HG03025 (cell line): ENCODE data around the gene BLCAP.

Experiments used
- ATAC-seq: cut with Tn5 transposase; IDR thresholded peaks from one replicate; pipeline ENCODE4 v1.9.1; 2021; ENCODE audit warnings: mild to moderate bottlenecking, moderate library complexity; ENCODE audit not compliant: unreplicated experiment, low FRiP score

BLCAP gene

GRCh38 chr20:37531856-37532255 is 4.2 kb upstream of the BLCAP start:
- no peak for ATAC-seq

GRCh38 chr20:37530696-37531095 is 3.0 kb upstream of the BLCAP start:
- ATAC-seq, result no peak

DNA sequence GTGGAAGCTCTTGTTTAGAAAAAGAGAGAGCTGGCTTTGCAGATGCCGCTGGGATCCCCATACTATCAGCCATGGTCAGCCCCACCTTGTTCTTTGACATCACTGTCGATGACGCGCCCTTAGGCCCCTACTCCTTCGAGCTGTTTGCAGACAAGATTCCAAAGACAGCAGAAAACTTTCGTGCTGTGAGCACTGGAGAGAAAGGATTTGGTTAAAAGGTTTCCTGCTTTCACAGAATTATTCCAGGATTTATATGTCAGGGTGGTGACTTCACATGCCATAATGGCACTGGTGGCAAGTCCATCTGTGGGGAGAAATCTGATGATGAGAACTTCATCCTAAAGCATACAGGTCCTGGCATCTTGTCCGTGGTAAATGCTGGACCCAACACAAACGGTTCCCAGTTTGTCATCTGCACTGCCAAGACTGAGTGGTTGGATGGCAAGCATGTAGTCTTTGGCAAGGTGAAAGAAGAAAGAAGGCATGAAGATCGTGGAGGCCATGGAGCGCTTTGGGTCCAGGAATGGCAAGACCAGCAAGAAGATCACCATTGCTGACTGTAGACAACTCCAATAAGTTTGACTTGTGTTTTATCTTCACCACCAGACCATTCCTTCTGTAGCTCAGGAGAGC is 2.4 kb upstream of the BLCAP start:
- no peak for ATAC-seq

- ATAC-seq, result no peak
Observed at GRCh38 chr20:37529214-37529967, 1.7 kb upstream of the BLCAP start.

DNA sequence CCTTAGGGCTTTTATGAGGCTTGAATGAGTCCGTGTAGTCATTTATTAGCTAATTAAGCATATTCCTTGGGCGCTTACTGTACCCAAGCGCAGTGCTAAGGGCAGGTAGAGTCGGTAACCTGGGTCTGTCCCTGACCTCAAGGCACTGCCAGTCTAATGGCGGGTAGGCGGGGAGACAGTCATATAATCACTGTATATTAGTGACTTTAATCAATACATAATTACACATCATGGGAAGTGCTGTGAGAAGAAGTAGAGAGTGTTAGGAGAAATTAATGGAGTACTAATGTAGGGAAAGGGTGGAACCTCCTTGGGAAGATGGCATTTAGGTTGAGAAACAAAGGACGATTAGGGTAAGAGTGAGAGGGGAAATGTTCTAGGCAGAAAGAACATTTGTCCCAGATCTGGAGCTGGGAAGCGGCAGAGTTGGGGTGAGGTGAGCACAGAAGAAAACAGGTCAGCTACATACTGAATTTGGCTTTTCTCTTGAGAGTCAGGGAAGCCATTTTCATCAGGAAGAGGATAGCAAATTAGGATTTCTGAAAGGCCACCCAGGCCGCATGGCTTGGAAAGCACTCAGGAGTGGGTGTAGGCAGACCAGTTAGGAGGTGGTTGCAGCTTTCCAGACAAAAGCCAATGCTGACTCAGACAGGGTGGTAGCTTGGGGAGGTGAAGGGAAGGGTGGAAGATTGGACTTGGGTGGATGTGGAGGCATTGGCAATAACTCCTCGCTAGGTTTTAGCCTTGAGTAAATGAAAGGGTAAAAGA is 954 bp upstream of the BLCAP start:
- ATAC-seq, result no peak

GRCh38 chr20:37526839-37527637 is 638 bp downstream of the BLCAP start:
- no peak for ATAC-seq

DNA sequence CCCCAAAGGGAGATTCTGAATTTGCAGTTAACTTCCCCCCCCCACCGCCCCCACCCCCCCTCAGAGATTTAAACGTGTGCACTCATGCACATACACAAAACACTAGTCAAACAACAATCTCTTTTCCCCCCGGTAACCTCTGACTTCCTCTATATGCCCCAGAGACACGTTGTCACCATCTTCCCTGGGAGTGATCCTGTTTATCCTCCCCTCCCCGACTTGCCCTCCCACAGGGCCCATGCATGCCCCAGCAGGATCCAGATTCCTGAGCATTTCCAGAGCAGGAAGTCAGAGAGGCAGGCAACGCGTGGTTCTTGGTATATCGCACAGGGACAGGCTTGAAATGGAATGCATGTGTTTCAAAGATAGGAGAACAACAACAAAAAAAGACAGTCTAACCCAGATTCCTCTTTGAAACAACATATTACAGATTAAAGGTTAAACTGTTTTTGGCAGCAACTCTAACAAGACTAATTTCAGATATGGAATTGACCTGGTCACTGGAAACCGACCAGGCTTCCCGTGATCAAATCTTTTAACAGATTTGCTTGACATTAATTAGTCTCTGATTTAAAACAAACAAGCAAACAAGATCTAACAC is 1.3 kb downstream of the BLCAP start:
- no peak for ATAC-seq

DNA sequence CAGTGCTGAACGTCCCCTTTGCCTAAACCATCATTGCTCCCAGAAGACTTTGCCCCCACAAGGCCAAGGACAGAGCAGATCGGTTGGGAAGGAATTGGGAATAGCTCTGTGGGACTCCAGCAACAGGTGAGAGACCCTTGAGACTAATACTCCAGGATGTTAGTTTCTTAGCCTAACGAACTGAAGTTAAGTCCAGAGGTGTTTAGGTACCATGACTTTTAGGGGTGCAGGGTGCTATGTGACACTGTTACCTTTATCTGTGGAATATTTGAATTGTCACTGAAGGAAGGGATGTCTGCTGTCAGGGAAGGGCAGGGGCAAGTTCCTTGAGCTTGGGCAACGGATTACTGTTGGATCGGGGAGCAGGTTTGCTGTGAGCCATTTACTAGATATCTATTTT is 1.9 kb downstream of the BLCAP start:
- ATAC-seq, result no peak

DNA sequence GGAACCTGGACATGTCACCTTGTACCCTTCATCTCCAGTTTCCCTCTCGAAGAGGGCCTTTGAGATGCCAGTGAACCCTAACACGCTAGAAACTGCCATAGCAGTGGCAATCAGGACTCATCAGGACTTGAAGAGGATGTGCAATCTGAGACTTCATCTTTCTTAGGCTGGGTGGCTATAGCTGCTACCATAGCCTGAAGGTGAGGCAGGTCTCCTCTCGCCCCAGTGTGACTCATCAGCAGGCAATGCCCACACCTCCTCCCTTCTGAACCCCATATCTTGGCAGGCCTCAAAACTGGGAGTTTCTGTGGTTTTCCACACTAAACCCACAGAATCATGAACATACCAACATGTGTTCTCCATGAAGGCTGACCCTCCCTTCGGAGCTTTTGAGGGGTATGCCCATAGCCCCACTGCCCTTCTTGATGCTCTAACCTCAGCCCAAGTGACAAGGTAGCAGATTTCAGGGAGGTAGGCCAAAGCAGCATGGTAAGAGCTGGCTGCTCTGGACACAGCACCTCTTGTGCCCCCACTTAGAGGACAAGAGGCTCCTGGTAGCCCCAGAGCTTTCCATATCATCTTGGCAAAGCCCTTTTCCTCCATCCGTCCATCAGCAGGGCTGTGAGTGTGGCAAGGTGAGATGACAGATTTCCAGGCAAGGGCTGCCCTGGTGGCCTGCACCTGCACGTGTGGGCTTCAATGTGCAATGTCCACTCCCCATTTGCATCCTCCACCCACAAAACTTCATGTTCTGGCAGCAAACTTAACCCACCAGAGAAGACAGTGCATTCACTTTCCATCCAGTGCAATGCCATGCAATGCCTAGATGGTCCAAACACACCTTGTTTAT is 2.6 kb downstream of the BLCAP start:
- ATAC-seq, result no peak

DNA sequence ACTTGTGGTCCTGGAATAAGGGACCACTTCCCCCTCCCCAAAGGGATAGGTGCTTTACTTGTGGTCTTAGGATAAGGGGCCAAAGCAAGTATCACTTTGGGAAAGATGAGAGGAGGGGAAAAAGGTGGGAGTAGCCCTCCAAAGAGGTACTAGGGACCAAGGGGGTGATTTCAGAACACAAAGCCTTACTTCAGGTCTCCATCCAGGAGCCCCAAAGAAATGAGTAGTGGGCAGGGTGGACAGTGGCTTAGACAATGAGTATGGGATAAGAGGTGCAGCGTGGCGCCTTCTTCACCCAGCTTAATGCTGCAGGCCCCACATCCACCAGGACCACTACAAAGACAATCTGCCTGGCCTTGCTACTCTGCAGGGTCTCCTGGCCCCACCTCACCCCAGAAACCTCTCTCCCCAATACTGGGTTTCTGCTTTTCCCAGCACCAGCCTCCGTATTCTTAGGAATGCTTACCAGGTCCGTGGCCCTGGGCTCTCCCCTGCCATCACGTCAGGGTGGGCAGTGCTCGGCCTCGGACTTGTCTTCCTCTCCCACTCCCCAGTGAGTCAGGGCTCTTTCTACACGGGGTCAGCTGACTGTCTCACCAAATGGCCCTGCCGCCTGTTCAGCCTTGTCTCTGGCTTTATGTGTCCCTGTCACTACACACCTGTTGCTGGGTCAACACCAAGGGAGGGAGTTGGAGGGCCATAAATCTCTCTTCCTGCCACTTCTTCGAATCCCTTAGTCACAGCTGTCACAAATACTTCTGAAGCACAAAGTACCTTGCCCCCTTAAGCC is 3.6 kb downstream of the BLCAP start:
- ATAC-seq, result no peak

DNA sequence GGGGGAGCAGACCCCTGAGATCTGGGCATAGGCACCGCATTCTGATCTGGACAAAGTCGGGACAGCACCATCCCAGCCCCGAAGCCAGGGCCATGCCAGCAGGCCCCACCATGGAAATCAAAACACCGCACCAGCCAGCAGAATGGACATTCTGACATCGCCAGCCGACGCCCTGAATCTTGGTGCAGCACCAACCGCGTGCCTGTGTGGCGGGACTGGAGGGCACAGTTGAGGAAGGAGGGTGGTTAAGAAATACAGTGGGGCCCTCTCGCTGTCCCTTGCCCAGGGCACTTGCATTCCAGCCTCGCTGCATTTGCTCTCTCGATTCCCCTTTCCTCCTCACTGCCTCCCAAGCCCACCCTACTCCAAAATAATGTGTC is 4.7 kb downstream of the BLCAP start:
- ATAC-seq, result no peak

- ATAC-seq, result no peak
Observed at GRCh38 chr20:37522260-37523011, 5.2 kb downstream of the BLCAP start.

DNA sequence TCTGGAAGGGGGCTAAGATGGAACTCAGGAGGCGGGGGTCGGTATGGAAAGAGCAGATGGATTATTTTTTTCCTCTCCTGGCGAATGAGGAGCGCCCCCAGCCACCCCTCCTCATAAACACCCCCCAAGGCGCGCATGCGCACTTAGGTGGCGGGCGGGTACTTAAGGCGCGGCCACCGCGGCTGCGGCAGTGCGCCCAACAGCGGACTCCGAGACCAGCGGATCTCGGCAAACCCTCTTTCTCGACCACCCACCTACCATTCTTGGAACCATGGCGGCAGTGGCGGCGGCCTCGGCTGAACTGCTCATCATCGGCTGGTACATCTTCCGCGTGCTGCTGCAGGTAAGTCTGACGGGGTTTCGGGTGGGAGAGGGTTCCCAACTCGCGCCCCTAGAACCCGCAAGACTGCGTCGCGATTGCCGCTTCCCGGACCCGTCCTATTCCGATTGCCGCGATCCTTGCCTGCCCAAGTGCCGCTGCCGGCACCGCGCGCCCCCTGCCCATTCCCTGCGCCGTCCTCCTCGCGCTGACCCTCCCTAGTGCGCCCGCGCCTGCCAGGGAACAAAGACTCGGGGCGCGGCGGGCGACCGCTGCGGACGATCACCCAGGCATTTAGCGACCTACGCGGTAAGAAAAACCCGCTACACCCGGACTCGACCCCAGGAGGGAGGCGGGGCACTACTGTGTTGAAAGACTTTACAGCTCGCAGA is 6.5 kb downstream of the BLCAP start, which contains the start of gene NNAT:
NNAT (plus strand) TSS at position 190 of the 711 bp plus-strand sequence; CDS start at position 272, 82 bp downstream.
- ATAC-seq, result no peak

- no peak for ATAC-seq
Observed at GRCh38 chr20:37520419-37520955, 7.2 kb downstream of the BLCAP start.

GRCh38 chr20:37519508-37520418 is 7.9 kb downstream of the BLCAP start:
- no peak for ATAC-seq
